Endothelial cell of umbilical vein (primary cell): Measurements from ENCODE around the gene WDR55. TPM values are rescaled to one million over a fixed set of nuclear protein-coding genes. Genes with fewer than 3 reads are reported as not detected.
"Not testable (repeated sequence)": the region's sequence is repeated elsewhere in the genome, so short reads cannot be mapped to it uniquely, and the experiment has no call there.

Source experiments
- BruUV-seq: library from RNA; stranded (reverse); fragments of 400-500 nt; replicated peaks from 2 replicates; lab custom pipeline; 2021; lab: Mats Ljungman, UMichigan
- CTCF ChIA-PET: fragments of 300-600, 350-600 bp; sonication (Branson Sonifier 250); formaldehyde crosslinking; loops from one replicate; lab custom pipeline; 2021; ENCODE audit warnings: antibody characterized with exemption, inconsistent platforms; lab: Charles Lee
- POLR2A ChIA-PET: fragments of 300-600, 350-600 bp; sonication (Branson Sonifier 250); formaldehyde crosslinking; loops from one replicate; lab custom pipeline; 2021; ENCODE audit warnings: antibody characterized with exemption, inconsistent platforms; lab: Charles Lee
- DNase-seq: peaks from one replicate; pipeline ENCODE4 v3.0.0-alpha.2; 2011; ENCODE audit warnings: low read depth, low spot score
- FAIRE-seq: peaks from 2 replicates; lab custom pipeline; 2011; peaks lifted over from hg19 to GRCh38; lab: Jason Lieb, UNC
- H2AFZ ChIP-seq: 2 replicates; pipeline ENCODE4 v1.6.0; 2012; ENCODE audit warnings: low read depth, low read length, control low read depth, inconsistent platforms
- H3K27ac ChIP-seq: 2 replicates; pipeline ENCODE4 v1.5.1; 2011; ENCODE audit warnings: low read depth, mild to moderate bottlenecking, control low read depth, low read length, moderate library complexity; ENCODE audit not compliant: insufficient read depth
- H3K27me3 ChIP-seq, 2 experiments: 2 replicates each; pipeline versions ENCODE4 v1.6.0 to v1.6.1; 2011; ENCODE audit warnings: low read length in 2 of 2, mixed read lengths in 1 of 2; ENCODE audit not compliant: control insufficient read depth in 2 of 2, insufficient read depth in 2 of 2
- H3K36me3 ChIP-seq, 2 experiments: 2 replicates in 1 of 2; 3 replicates in 1 of 2; pipeline ENCODE4 v1.5.1; 2011; ENCODE audit warnings: low read length in 2 of 2, mild to moderate bottlenecking in 1 of 2, moderate library complexity in 1 of 2; ENCODE audit not compliant: control insufficient read depth in 2 of 2, insufficient read depth in 2 of 2; ENCODE audit errors: extremely low read depth in 1 of 2
- H3K4me1 ChIP-seq: 3 replicates; pipeline ENCODE4 v1.5.1; 2011; ENCODE audit warnings: mild to moderate bottlenecking, low read length; ENCODE audit not compliant: control insufficient read depth, insufficient read depth; ENCODE audit errors: extremely low read depth
- H3K4me2 ChIP-seq: 2 replicates; pipeline ENCODE4 v1.6.1; 2011; ENCODE audit warnings: low read length, control low read depth, mixed read lengths; ENCODE audit not compliant: insufficient read depth
- H3K4me3 ChIP-seq, 3 experiments: fragments of 200-600 bp in 1 of 3; sonication (generic), shearing (Covaris generic) in 1 of 3; replicated peaks in 1 of 3; 2 replicates each; pipeline ENCODE4 v1.5.1; 2011 to 2016; ENCODE audit warnings: control low read depth in 3 of 3, low read length in 3 of 3, mild to moderate bottlenecking in 2 of 3, inconsistent platforms in 1 of 3, low read depth in 1 of 3, moderate library complexity in 1 of 3; ENCODE audit not compliant: insufficient read depth in 1 of 3
- H3K79me2 ChIP-seq: 2 replicates; pipeline ENCODE4 v1.6.0; 2012; ENCODE audit warnings: low read length, inconsistent platforms; ENCODE audit not compliant: control insufficient read depth, insufficient read depth
- H3K9ac ChIP-seq: replicated peaks from 2 replicates; pipeline ENCODE3; 2011; ENCODE audit warnings: low read length, control low read depth; ENCODE audit not compliant: insufficient read depth; ENCODE audit errors: extremely low read depth
- H3K9me1 ChIP-seq: replicated peaks from 3 replicates; pipeline ENCODE4 v1.6.0; 2011; ENCODE audit warnings: mild to moderate bottlenecking, low read length; ENCODE audit not compliant: control insufficient read depth, insufficient read depth; ENCODE audit errors: extremely low read depth
- H3K9me3 ChIP-seq: replicated peaks from 2 replicates; pipeline ENCODE4 v1.5.1; 2012; ENCODE audit warnings: low read length, inconsistent platforms; ENCODE audit not compliant: control insufficient read depth, insufficient read depth
- H4K20me1 ChIP-seq: replicated peaks from 2 replicates; pipeline ENCODE3; 2011; ENCODE audit warnings: mild to moderate bottlenecking, low read length; ENCODE audit not compliant: control insufficient read depth, insufficient read depth; ENCODE audit errors: extremely low read depth
- CTCF ChIP-seq, 2 donors: IDR thresholded peaks; 1 replicate in 1 of 2; 2 replicates in 1 of 2; pipeline ENCODE4 v1.5.1; 2011; ENCODE audit warnings: low read length in 2 of 2, mild to moderate bottlenecking in 2 of 2, moderate library complexity in 2 of 2, control low read depth in 1 of 2, inconsistent platforms in 1 of 2, low read depth in 1 of 2; ENCODE audit not compliant: insufficient read depth in 1 of 2; ENCODE audit errors: extremely low read depth in 1 of 2
- EZH2 ChIP-seq: IDR thresholded peaks from 2 replicates; pipeline ENCODE4 v1.6.1; 2012; ENCODE audit warnings: borderline replicate concordance, low read depth, mild to moderate bottlenecking, moderate library complexity, low read length, inconsistent platforms; ENCODE audit not compliant: severe bottlenecking
- FOS ChIP-seq: IDR thresholded peaks from 2 replicates; pipeline ENCODE4 v1.6.1; 2011; ENCODE audit warnings: mild to moderate bottlenecking, low read length, moderate library complexity, borderline replicate concordance; ENCODE audit not compliant: insufficient read depth
- GATA2 ChIP-seq: IDR thresholded peaks from 2 replicates; pipeline ENCODE4 v1.7.0; 2011; ENCODE audit warnings: low read depth, mild to moderate bottlenecking, moderate library complexity, mixed read lengths, low read length; ENCODE audit not compliant: insufficient read length, insufficient read depth
- JUN ChIP-seq: IDR thresholded peaks from 2 replicates; pipeline ENCODE4 v1.6.1; 2011; ENCODE audit warnings: borderline replicate concordance, low read depth; ENCODE audit not compliant: insufficient read length, insufficient read depth
- MYC ChIP-seq: IDR thresholded peaks from one replicate; pipeline ENCODE4 v1.6.1; 2011; ENCODE audit warnings: mild to moderate bottlenecking, low read depth, low read length
- POLR2A ChIP-seq: IDR thresholded peaks from 2 replicates; pipeline ENCODE4 v1.6.1; 2012; ENCODE audit warnings: low read depth, mild to moderate bottlenecking, control low read depth, low read length
- POLR2AphosphoS5 ChIP-seq: IDR thresholded peaks from 2 replicates; pipeline ENCODE4 v1.6.1; 2012; ENCODE audit warnings: low read depth, mild to moderate bottlenecking, control low read depth, low read length, moderate library complexity; ENCODE audit not compliant: insufficient read depth
- dilution Hi-C: fragments of 300-500 bp; cut with MboI; formaldehyde crosslinking; loops from one replicate; pipeline ENCODE4 v1.15.0; 2019; ENCODE audit warnings: low sequenced_read_pairs; ENCODE audit not compliant: extremely low pct_ligation_motif_present
- intact Hi-C: fragments of 100-400 bp; cut with micrococcal nuclease; formaldehyde crosslinking; loops from one replicate; pipeline ENCODE4 v1.10.0; 2022
- polyA plus RNA-seq, 4 experiments: library from polyadenylated mRNA; depleted of rRNA in 3 of 4; stranded (reverse) in 3 of 4; unstranded in 1 of 4; fragments of >200 nt; gene quantifications; 2 replicates each; pipeline versions ENCODE4 v1.2.1 to v1.2.3, GENCODE V29; 2011 to 2012; ENCODE audit warnings: missing spikeins in 1 of 4
- total RNA-seq: library from RNA; stranded (reverse); gene quantifications from 2 replicates; pipeline ENCODE4 v1.2.3, GENCODE V29; 2021
- TF ChIP-seq, protein P1 (sequence below): IDR thresholded peaks from 2 replicates; pipeline ENCODE4 v1.6.1; 2011; ENCODE audit not compliant: insufficient read depth, insufficient read length

Gene WDR55
- total and polyA plus RNA-seq, 2 donors (not counting 3 experiments of a cell fraction or from before 2014, with no cell fraction given), result 17.5 to 25.3 TPM

DNA sequence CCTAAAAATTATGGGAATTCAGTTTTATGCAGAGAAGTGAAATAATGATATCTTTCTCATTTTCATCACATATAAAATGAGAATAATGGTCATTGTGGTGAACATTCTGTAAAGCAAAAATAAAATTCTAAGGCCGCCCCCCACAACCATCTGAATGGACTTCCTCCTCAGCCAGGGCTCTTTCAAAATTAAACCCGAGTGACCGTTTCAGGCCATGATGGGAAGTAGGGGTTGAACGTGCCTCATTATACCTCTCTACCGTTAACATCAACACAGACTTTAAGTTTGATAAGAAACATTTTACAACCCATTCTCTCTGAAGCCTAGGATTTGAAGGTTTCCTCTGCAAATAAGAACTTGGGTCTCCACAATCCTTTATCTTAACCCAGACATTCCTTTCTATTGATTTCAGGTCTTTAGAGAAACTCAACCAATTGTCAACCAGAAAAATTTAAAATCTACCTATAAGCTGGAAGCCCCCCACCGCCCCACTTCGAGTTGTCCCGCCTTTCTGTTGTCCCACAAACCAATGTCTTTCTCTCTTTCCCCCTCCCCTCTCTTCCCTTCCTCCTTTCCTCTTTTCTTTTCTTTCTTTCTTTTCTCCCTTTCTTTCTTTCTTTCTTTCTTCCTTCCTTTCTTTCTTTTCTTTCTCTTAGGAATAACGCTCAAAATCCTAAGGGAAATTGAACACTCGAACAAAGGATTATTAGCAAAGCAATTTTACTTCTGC lies 27.2 kb upstream of the WDR55 start:
- Histone ChIP-seq H3K9ac (no peak overlapping the region), H3K27me3 (no peaks in the 10 kb centered on the region), H3K27ac (no peak overlapping the region), H2AFZ (no peak overlapping the region), H3K36me3 (peaks cover 0 to 2% of the 10 kb centered on the region in 2 experiments), H3K9me1 (no peaks in the 10 kb centered on the region), H3K9me3 (no peaks in the 10 kb centered on the region), H3K4me3 (no peak overlapping the region), H3K4me2 (no peak overlapping the region), H4K20me1 (no peaks in the 10 kb centered on the region), H3K4me1 (peaks cover 19% of the 10 kb centered on the region), H3K79me2 (peaks cover 5% of the 10 kb centered on the region)
- FAIRE-seq (no peak), DNase-seq (no peak)
- dilution Hi-C loops, result no loop called here
- CTCF ChIA-PET, result interaction anchor here (0.7 to 5.4 kb wide), 3 partner anchors 61 to 971 kb away, joined by 3 to 108 read pairs (median 50); partner anchors contain the start of gene EIF4EBP3
- no TSS peak for BruUV-seq
- no peak for TF ChIP-seq GATA2
- TF ChIP-seq, protein P1, sequence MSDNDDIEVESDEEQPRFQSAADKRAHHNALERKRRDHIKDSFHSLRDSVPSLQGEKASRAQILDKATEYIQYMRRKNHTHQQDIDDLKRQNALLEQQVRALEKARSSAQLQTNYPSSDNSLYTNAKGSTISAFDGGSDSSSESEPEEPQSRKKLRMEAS, result no peak
- no peak for TF ChIP-seq POLR2AphosphoS5
- TF ChIP-seq EZH2, result no peak
- no peak for TF ChIP-seq FOS
- no peak for TF ChIP-seq MYC
- TF ChIP-seq CTCF (IDR thresholded peaks at IDR 0.05; ENCODE audit: extremely low read depth in 1 of 2, insufficient read depth in 1 of 2, low read depth in 1 of 2, low read length in 2 of 2), result no peak
- no peak for TF ChIP-seq POLR2A
- TF ChIP-seq JUN, result no peak
- intact Hi-C loops, result loop anchor here (2.0 to 10.0 kb wide), 3 partner anchors 81 to 393 kb away; partner anchors contain the start of gene SRA1
- POLR2A ChIA-PET, result no interaction called here

GRCh38 chr5:140638898-140639147 lies 25.9 kb upstream of the WDR55 start:
- intact Hi-C loops, result loop anchor here (1.0 to 10.0 kb wide), 8 partner anchors 8 to 394 kb away; partner anchors contain the start of genes ANKHD1, APBB3, EIF4EBP3 and IK
- H3K9me1 ChIP-seq, H3K9me3 ChIP-seq, H3K36me3 ChIP-seq, BruUV-seq, H3K79me2 ChIP-seq, H4K20me1 ChIP-seq, FAIRE-seq, H3K27me3 ChIP-seq, DNase-seq, dilution Hi-C loops: not testable (repeated sequence)
- Histone ChIP-seq H3K9ac (peak overlapping the region; percentile 27), H2AFZ (peak overlapping the region; percentile 55), H3K4me3 (peak overlapping the region in 2 of 3 experiments; percentile 23 to 44), H3K4me2 (peak overlapping the region; percentile 64), H3K4me1 (peaks cover 11% of the 10 kb centered on the region), H3K27ac (peak overlapping the region; percentile 39)
- CTCF ChIA-PET, result interaction anchor here (0.6 to 2.4 kb wide), 16 partner anchors 9 to 402 kb away, joined by 3 to 11 read pairs (median 4); partner anchors contain the start of genes EIF4EBP3, IK and NDUFA2
- POLR2A ChIA-PET, result interaction anchor here (1.1 kb wide), 2 partner anchors 9 to 91 kb away, joined by 3 to 5 read pairs; partner anchors contain the start of genes EIF4EBP3, IK and NDUFA2
